NCI-H1930 (cell line): Measurements from ENCODE around the gene WDR88.
A peak's percentile ranks its signal among the peaks of the same experiment; 100 is the strongest.
"Not testable (repeated sequence)": the region's sequence is repeated elsewhere in the genome, so short reads cannot be mapped to it uniquely, and the experiment has no call there.

Source experiments
- DNase-seq, 2 experiments: peaks; one replicate each; lab custom pipeline; 2025; lab: John Stamatoyannopoulos, UW

The WDR88 gene

DNA sequence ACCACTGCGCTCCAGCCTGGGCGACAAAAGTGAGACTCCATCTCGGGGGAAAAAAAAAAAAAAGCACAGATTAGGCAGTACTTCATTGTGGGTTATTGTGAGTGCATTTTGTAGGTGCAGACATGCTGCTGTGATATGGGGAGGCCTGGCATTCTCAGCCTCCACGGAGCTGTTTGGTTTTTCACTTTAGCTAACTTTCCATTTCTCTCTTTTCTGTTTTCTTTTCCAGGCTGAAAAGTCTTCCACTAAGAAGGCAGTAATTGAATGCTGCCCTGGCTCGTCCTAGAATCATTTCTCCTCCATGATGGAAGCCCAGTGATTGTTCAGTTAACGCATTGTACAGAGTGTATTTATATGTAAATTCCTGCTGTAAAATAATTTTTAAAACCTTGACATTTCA is 2.0 kb upstream of the WDR88 start:
- no peak for DNase-seq

GRCh38 chr19:33130433-33130832 is 1.5 kb upstream of the WDR88 start:
- DNase-seq = no peak

- DNase-seq = no peak
Measured at GRCh38 chr19:33132425-33132824, 511 bp downstream of the WDR88 start.

DNA sequence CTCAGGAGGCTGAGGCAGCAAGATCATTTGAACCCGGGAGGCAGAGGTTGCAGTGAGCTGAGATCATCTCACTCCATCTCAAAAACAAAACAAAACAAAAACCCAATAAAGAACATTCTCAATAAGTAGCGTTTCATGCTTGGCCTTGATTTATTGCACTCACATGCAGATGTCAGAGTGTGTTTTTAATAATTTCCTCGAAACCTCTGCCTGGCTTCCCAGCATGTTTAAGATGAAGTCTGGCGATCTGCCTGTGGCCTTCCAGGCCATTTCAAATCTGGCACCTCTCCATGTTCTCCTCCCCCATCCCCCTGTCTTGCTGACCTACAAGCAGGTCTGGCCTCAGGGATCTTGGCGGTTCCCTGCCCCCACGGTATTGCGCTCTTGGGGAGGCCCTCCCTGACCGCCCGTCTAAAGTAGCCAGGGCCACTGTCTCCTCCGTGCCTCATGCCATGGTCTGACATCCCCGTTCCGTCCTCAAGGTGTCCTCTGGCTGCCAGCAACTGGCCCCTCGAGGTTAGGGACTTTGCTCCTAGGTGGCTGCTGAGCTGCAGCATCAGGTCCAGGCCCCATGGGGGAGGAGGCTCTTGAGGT is 1.6 kb downstream of the WDR88 start:
- no peak for DNase-seq

DNA sequence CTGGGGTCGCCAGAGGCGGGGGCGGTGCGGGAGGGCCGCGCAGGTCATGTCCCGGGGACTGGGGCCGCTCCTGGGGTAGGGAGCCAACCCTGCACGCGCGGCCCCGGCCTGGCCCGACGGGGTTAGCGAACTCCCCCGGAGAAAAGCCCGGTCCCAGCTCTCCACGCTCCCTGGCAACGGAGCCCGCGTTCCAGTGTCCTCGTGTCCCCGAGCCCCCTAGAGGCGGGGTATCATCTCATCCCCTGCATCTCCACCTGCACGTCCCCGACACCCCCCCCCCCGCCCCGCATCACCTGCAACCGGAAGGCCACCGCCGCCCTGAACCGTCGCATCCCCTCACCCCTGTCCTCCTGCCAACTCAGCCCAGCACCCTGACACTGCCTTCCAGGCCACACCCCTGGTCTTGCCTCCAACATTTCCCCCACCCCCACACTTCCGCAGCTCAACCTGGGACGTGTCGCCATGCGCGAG is 2.7 kb downstream of the WDR88 start:
- DNase-seq = no peak

DNA sequence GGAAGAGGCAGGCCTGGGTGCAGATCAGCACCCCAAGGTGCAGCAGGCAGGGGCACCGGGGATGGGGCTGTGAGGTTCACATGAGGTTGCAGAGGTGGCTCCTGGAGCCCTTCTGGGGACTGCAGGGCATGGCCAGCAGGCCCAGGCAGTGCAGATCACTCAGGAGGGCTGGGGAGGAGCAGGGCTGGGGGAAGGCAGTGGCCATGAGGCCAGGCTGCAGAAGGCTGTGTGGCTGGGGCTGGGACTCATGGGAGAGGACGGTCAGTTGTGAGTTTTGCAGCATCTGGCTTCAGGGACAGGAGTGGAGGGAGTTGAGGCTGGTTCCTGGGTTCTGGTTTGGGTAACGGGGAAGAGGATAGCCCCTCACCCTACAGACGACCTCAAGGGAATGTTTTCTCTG is 7.3 kb downstream of the WDR88 start:
- no peak for DNase-seq

DNA sequence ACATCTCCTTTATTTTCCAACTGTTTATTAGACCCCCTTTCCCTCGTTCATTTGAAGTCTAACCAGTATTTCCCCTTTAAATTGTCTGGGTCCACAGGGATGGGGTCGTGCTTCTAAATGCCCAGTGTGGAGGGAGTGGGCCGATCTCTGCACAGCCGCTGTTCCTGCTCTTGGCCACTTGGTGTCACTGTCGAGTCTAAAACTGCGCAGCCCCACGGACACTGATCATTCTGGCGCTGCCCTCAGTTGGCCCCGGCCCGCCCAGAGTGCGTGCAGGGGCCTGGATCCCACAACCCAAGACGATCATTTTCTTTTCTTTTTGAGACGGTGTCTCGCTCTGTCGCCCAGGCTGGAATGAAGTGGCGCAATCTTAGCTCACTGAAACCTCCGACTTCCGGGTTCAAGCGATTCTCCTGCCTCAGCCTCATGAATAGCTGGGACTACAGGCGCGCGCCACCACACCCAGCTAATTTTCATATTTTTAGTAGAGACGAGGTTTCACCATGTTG is 12.0 kb downstream of the WDR88 start:
- peak; percentile 41 to 52 for DNase-seq

DNA sequence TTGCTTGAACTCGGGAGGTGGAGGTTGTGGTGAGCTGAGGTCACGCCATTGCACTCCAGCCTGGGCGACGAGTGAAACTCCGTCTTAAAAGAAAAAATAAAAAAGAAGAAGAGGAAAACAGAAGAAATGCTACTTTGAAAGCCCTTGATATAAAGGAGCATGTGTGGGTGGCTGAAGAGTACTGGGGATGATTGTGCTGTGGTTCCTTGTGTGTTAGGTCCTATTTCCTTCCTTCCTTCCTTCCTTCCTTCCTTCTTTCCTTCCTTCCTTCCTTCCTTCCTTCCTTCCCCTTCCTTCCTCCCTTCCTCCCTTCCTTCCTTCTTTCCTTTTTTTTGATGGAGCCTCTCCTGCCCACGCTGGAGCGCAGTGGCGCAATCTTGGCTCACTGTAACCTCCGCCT is 14.3 kb downstream of the WDR88 start:
- DNase-seq = no peak

- DNase-seq = no peak
Measured at GRCh38 chr19:33147538-33147937, 15.6 kb downstream of the WDR88 start.

GRCh38 chr19:33150852-33151518 is 19.1 kb downstream of the WDR88 start:
- DNase-seq = no peak

DNA sequence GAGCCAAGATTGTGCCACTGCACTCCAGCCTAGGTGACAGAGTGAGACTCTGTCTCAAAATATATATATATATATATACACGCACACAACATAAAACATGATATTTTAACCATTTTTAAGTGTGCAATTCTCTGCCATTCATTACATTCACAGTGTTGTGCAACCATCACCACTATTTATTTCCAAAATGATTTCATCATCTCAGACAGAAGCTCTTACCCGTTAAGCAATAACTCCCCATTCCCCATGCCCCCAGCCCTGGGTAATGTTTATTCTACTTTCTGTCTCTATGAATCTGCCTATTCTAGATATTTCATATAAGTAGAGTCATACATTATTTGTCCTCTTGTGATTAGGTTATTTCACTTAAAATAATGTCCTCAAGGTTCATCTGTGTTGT is 20.3 kb downstream of the WDR88 start:
- DNase-seq = no peak

DNA sequence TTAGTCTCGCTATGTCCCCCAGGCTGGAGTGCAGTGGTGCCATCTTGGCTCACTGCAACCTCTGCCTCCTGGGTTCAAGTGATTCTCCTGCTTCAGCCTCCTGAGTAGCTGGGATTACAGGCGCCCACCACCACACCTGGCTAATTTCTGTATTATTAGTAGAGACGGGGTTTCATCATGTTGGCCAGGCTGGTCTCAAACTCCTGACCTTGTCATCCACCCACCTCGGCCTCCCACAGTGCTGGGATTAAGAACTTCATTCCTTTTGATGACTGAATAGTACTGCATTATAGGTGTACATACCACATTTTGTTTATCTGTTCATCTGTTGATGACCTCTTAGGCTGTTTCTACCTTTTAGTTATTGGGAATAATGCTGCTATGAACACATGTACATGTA is 20.7 kb downstream of the WDR88 start:
- not testable (repeated sequence) for DNase-seq

DNA sequence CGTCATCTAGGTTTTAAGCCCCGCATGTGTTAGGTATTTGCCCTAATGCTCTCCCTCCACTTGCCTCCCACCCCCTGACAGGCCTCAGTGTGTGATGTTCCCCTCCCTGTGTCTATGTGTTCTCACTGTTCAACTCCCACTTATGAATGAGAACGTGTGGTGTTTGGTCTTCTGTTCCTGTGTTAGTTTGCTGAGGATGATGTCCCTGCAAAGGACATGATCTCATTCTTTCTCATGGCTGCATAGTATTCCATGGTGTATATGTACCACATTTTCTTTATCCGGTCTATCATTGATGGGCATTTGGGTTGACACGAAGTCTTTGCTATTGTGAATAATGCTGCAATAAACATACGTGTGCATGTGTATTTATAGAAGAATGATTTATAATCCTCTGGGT is 22.4 kb downstream of the WDR88 start:
- DNase-seq = not testable (repeated sequence)

- no peak for DNase-seq
Measured at GRCh38 chr19:33156334-33156733, 24.4 kb downstream of the WDR88 start.

DNA sequence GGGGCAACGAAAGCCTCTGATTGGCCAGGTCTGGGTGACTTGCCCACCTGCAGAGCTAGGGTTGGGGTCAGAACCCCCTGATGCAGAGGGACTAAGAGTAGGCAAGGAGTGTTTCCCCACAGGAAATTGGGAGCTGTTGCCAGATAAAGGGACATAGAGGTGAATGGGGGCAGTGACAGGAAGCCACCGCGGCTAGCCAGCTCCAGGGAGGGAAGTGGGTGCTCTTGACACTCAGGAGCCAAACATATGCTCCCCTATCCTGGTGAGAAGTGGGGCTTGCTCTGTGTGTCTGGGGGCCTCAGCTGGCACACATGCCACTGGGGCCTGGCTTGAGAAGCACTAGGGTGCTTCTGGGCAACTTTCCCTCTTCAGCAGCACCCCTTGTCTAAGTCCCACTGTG is 26.0 kb downstream of the WDR88 start:
- DNase-seq = no peak

- no peak for DNase-seq
Measured at GRCh38 chr19:33158365-33158764, 26.5 kb downstream of the WDR88 start.

GRCh38 chr19:33159149-33159548 is 27.2 kb downstream of the WDR88 start:
- DNase-seq = no peak

GRCh38 chr19:33159893-33160292 is 28.0 kb downstream of the WDR88 start:
- DNase-seq = no peak

DNA sequence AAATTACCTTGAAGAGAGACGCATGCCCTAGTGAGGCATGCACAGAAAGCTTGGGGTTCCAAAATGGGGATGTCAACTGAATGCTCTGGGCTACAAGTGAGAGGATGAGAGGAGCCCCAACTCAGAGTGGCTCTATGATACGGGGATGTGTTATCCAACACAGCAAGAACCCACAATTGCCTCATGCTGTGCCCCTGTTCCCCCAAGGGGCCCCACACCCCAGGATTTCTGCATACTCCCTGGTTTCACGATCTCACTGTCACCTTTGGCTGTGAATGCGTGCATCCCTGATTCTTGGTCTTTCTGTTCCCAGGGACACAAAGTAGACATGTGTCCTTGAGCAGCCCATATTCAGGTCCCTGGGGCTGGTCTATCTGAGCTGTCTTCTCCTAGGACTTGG is 29.3 kb downstream of the WDR88 start:
- DNase-seq = no peak

DNA sequence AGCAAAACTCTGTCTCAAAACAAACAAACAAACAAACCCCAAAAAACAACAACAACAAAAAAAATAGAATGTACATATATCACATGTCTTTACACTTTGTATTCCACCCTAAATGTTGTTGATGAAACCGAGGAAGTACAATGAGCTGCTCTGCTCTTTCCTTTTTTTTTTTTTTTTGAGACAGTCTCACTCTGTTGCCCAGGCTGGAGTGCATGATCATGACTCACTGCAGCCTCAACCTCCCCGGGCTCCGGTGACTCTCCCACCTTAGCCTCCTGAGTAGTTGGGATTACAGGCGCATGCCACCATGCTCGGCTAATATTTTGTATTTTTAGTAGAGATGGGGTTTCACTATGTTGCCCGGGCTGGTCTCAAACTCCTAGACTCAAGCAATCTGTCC is 31.6 kb downstream of the WDR88 start:
- DNase-seq = no peak

DNA sequence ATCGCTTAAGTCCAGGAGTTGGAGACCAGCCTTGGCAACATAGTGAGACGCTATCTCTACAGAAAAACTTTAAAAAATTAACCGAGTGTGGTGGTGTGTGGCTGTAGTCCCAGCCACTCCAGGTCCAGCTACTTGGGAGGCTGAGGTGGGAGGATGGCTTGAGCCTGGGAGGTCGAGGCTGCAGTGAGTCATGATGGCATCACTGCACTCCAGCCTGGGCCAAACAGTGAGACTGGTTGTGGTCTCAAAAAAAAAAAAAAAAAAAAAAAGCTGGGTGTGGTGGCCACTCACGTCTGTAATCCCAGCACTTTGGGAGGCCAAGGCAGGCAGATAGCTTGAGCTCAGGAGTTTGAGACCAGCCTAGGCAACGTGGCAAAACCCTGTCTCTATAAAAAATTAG is 34.1 kb downstream of the WDR88 start:
- DNase-seq = not testable (repeated sequence)

DNA sequence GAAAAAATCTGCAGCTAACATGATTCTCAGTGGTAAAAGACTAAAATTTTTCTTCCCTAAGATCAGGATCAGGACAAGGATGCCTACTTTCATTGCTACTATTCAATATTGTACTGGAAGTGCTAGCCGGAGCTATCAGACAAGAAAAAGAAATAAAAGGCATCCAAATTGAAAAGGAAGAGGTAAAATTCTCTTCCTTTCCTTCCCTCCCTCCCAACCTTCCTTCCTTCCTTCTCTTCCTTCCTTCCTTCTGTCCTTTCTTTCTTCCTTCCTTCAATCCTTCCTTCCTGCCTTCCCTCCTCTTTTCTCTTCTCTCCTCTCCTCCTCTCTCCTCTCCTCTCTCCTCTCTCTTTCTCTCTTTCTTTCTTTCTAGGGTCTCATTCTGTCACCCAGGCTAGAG is 35.5 kb downstream of the WDR88 start:
- DNase-seq = no peak

DNA sequence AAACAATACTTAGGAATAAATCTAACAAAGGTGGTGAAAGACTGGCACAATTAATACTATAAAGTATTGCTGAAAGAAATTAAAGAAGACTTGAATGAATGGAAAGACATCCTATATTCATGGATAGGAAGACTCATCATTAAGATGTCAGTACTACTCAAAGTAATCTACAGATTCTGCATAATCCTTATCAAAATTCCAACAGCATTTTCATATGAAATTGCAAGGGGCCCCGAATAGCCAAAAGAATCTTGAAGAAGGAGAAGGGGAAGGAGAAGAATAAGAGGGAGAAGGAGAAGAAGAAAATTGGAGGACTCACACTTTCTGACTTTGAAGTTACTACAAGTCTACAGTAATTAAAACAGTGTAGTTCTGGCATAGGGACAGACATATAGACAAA is 36.6 kb downstream of the WDR88 start:
- no peak for DNase-seq
